T-helper 22 cell (primary cell): Measurements from ENCODE around the gene LRRC42.

ENCODE experiments used
- DNase-seq: peaks from one replicate; pipeline ENCODE4 v3.0.0-alpha.2; 2020; ENCODE audit warnings: low read depth

The LRRC42 gene

GRCh38 chr1:54004481-54005049, 58.4 kb downstream of the LRRC42 start:
- no peak for DNase-seq

- DNase-seq, result no peak
Measured at GRCh38 chr1:54006508-54006907, 60.4 kb downstream of the LRRC42 start.

GRCh38 chr1:54007613-54008012, 61.5 kb downstream of the LRRC42 start:
- DNase-seq, result no peak

GRCh38 chr1:54008876-54009275, 62.7 kb downstream of the LRRC42 start:
- no peak for DNase-seq

- DNase-seq, result no peak
Measured at GRCh38 chr1:54009406-54009805, 63.3 kb downstream of the LRRC42 start.

- DNase-seq, result no peak
Measured at GRCh38 chr1:54010415-54011117, 64.4 kb downstream of the LRRC42 start.

- no peak for DNase-seq
Measured at GRCh38 chr1:54011316-54012007, 65.3 kb downstream of the LRRC42 start.

GRCh38 chr1:54012008-54012325, 65.8 kb downstream of the LRRC42 start:
- DNase-seq, result no peak

GRCh38 chr1:54012863-54013262, 66.7 kb downstream of the LRRC42 start:
- no peak for DNase-seq

- no peak for DNase-seq
Measured at GRCh38 chr1:54013393-54014008, 67.4 kb downstream of the LRRC42 start.

GRCh38 chr1:54014009-54014629, 68.0 kb downstream of the LRRC42 start:
- no peak for DNase-seq

GRCh38 chr1:54016343-54017282, 70.5 kb downstream of the LRRC42 start:
- DNase-seq, result no peak
